HFF-Myc (cell line): Measurements from ENCODE around the gene RBBP7.

Experiments used
- DNase-seq: peaks from one replicate; pipeline ENCODE4 v3.0.0-alpha.2; 2011; ENCODE audit warnings: low read depth; ENCODE audit errors: extremely low read depth
- H3K4me3 ChIP-seq: replicated peaks from 2 replicates; pipeline ENCODE4 v1.5.1; 2011; ENCODE audit warnings: low read depth, mild to moderate bottlenecking, control low read depth, low read length
- CTCF ChIP-seq: IDR thresholded peaks from 2 replicates; pipeline ENCODE4 v1.5.1; 2012; ENCODE audit warnings: mild to moderate bottlenecking, low read depth, low read length, control low read depth; ENCODE audit errors: missing control alignments

The RBBP7 gene

GRCh38 chrX:16819634-16820033, 50.5 kb downstream of the RBBP7 start:
- DNase-seq = no peak
- TF ChIP-seq CTCF = no peak
- H3K4me3 ChIP-seq = no peak overlapping the region

- DNase-seq = no peak
- TF ChIP-seq CTCF = no peak
These were observed 55.6 kb downstream of the RBBP7 start for GRCh38 chrX:16814597-16814996.

GRCh38 chrX:16807976-16808542, 62.1 kb downstream of the RBBP7 start:
- H3K4me3 ChIP-seq = 0 out of 2 replicates have a peak overlapping the region, but pooled peaks have one; percentile 0
- no peak for DNase-seq
- TF ChIP-seq CTCF = no peak

More at GRCh38 chrX:16814597-16814996, 55.6 kb downstream of the RBBP7 start:
- H3K4me3 ChIP-seq = no peak overlapping the region

- no peak overlapping the region for H3K4me3 ChIP-seq
- DNase-seq = no peak
- peak; percentile 30 for TF ChIP-seq CTCF
These were observed 62.6 kb downstream of the RBBP7 start for GRCh38 chrX:16807548-16807947.

GRCh38 chrX:16804923-16805464, 65.2 kb downstream of the RBBP7 start:
- TF ChIP-seq CTCF = no peak
- no peak for DNase-seq
- no peak overlapping the region for H3K4me3 ChIP-seq

GRCh38 chrX:16797841-16798240, 72.3 kb downstream of the RBBP7 start:
- no peak overlapping the region for H3K4me3 ChIP-seq
- no peak for DNase-seq
- TF ChIP-seq CTCF = no peak

- TF ChIP-seq CTCF = no peak
- no peak for DNase-seq
- no peak overlapping the region for H3K4me3 ChIP-seq
These were observed 72.8 kb downstream of the RBBP7 start for GRCh38 chrX:16797358-16797757.
